A549 treated with RU486 at 1 μM for 4 hours (cell line): ENCODE measurements around the gene FRMPD4. TPM values are rescaled to one million over a fixed set of nuclear protein-coding genes. Genes with fewer than 3 reads are reported as not detected.

ENCODE experiments used
- total RNA-seq: library from RNA; stranded (reverse); fragments of 200-300 nt; extraction: Qiagen RNA extraction; gene quantifications from 5 replicates; pipeline ENCODE4 v1.2.3, GENCODE V29; 2022; ENCODE audit warnings: low read depth

The FRMPD4 gene
- 0.03 to 0.09 TPM (median 0.06 TPM) in 5 replicates for total RNA-seq

GRCh38 chrX:12138361-12139313 lies at the start of gene FRMPD4:
Gene FRMPD4 (plus strand): TSS chrX:12138473. CDS start chrX:12138972, 499 bp downstream.

